ENCODE measurements around the gene BABAM2.
"Not testable (repeated sequence)": the region's sequence is repeated elsewhere in the genome, so short reads cannot be mapped to it uniquely, and the experiment has no call there.

BABAM2 gene

GRCh38 chr2:27978761-27979160 is 88.2 kb downstream of the BABAM2 start:
- DNase-seq (ENCODE audit: low spot score): not testable (repeated sequence)

GRCh38 chr2:27980242-27980641 is 89.7 kb downstream of the BABAM2 start:
- DNase-seq (ENCODE audit: low spot score): no peak

- DNase-seq (ENCODE audit: low spot score): no peak
These were observed 93.6 kb downstream of the BABAM2 start for GRCh38 chr2:27984153-27984552.

- DNase-seq (ENCODE audit: low spot score): no peak
These were observed 97.8 kb downstream of the BABAM2 start for GRCh38 chr2:27988306-27988705.

- no peak for DNase-seq (ENCODE audit: low spot score)
These were observed 98.2 kb downstream of the BABAM2 start for GRCh38 chr2:27988718-27989117.

GRCh38 chr2:27989149-27989548 is 98.6 kb downstream of the BABAM2 start:
- DNase-seq (ENCODE audit: low spot score): peak; percentile 38

GRCh38 chr2:27990030-27990590 is 99.6 kb downstream of the BABAM2 start:
- no peak for DNase-seq (ENCODE audit: low spot score)

- no peak for DNase-seq (ENCODE audit: low spot score)
These were observed 100.6 kb downstream of the BABAM2 start for GRCh38 chr2:27991146-27991545.

GRCh38 chr2:27992787-27993401 is 102.4 kb downstream of the BABAM2 start:
- DNase-seq (ENCODE audit: low spot score): peak; percentile 31

GRCh38 chr2:27993402-27993787 is 102.9 kb downstream of the BABAM2 start:
- DNase-seq (ENCODE audit: low spot score): no peak

- DNase-seq (ENCODE audit: low spot score): no peak
These were observed 103.6 kb downstream of the BABAM2 start for GRCh38 chr2:27993950-27994728.

- no peak for DNase-seq (ENCODE audit: low spot score)
These were observed 105.8 kb downstream of the BABAM2 start for GRCh38 chr2:27996156-27996922.

GRCh38 chr2:28000287-28000686 is 109.8 kb downstream of the BABAM2 start:
- DNase-seq (ENCODE audit: low spot score): no peak

- no peak for DNase-seq (ENCODE audit: low spot score)
These were observed 111.7 kb downstream of the BABAM2 start for GRCh38 chr2:28002181-28002580.

- peak; percentile 9 for DNase-seq (ENCODE audit: low spot score)
These were observed 113.6 kb downstream of the BABAM2 start for GRCh38 chr2:28004086-28004485.

- DNase-seq (ENCODE audit: low spot score): no peak
These were observed 119.2 kb downstream of the BABAM2 start for GRCh38 chr2:28009732-28010131.

GRCh38 chr2:28011322-28011737 is 120.8 kb downstream of the BABAM2 start:
- no peak for DNase-seq (ENCODE audit: low spot score)

- DNase-seq (ENCODE audit: low spot score): not testable (repeated sequence)
These were observed 127.9 kb downstream of the BABAM2 start for GRCh38 chr2:28018474-28018873.

- not testable (repeated sequence) for DNase-seq (ENCODE audit: low spot score)
These were observed 129.0 kb downstream of the BABAM2 start for GRCh38 chr2:28019521-28019920.

- no peak for DNase-seq (ENCODE audit: low spot score)
These were observed 131.4 kb downstream of the BABAM2 start for GRCh38 chr2:28021898-28022297.

GRCh38 chr2:28025123-28025522 is 134.6 kb downstream of the BABAM2 start:
- no peak for DNase-seq (ENCODE audit: low spot score)

- DNase-seq (ENCODE audit: low spot score): not testable (repeated sequence)
These were observed 135.7 kb downstream of the BABAM2 start for GRCh38 chr2:28026230-28026629.

GRCh38 chr2:28028025-28028424 is 137.5 kb downstream of the BABAM2 start:
- DNase-seq (ENCODE audit: low spot score): no peak

All from LoVo (cell line).